GM18858 (cell line): ENCODE measurements around the gene ZFHX2.

Experiments
- ATAC-seq: cut with Tn5 transposase; IDR thresholded peaks from one replicate; pipeline ENCODE4 v1.9.1; 2021; ENCODE audit not compliant: unreplicated experiment

The ZFHX2 gene

GRCh38 chr14:23523229-23524016, 28.1 kb downstream of the ZFHX2 start:
- ATAC-seq = no peak

GRCh38 chr14:23522643-23523198, 28.8 kb downstream of the ZFHX2 start:
- no peak for ATAC-seq

- ATAC-seq = no peak
Observed at GRCh38 chr14:23521785-23522640, 29.6 kb downstream of the ZFHX2 start.

- ATAC-seq = no peak
Observed at GRCh38 chr14:23520899-23521533, 30.5 kb downstream of the ZFHX2 start.

- ATAC-seq = no peak
Observed at GRCh38 chr14:23518709-23519108, 32.9 kb downstream of the ZFHX2 start.

GRCh38 chr14:23517650-23518326, 33.8 kb downstream of the ZFHX2 start:
- ATAC-seq = no peak

GRCh38 chr14:23514644-23514957, 37.0 kb downstream of the ZFHX2 start:
- no peak for ATAC-seq

GRCh38 chr14:23513818-23514643, 37.5 kb downstream of the ZFHX2 start:
- ATAC-seq = no peak

- ATAC-seq = no peak
Observed at GRCh38 chr14:23513005-23513817, 38.4 kb downstream of the ZFHX2 start.

- no peak for ATAC-seq
Observed at GRCh38 chr14:23512156-23512555, 39.4 kb downstream of the ZFHX2 start.

- no peak for ATAC-seq
Observed at GRCh38 chr14:23494223-23494622, 57.3 kb downstream of the ZFHX2 start.

- no peak for ATAC-seq
Observed at GRCh38 chr14:23492618-23493272, 58.8 kb downstream of the ZFHX2 start.

GRCh38 chr14:23487216-23487615, 64.3 kb downstream of the ZFHX2 start:
- ATAC-seq = no peak

GRCh38 chr14:23486036-23486435, 65.5 kb downstream of the ZFHX2 start:
- ATAC-seq = no peak

GRCh38 chr14:23485326-23485725, 66.2 kb downstream of the ZFHX2 start:
- ATAC-seq = no peak

GRCh38 chr14:23483236-23483854, 68.2 kb downstream of the ZFHX2 start:
- no peak for ATAC-seq

- ATAC-seq = no peak
Observed at GRCh38 chr14:23482823-23483148, 68.8 kb downstream of the ZFHX2 start.
